H9 (cell line): ENCODE measurements around the gene SLC25A27. TPM values are rescaled to one million over a fixed set of nuclear protein-coding genes. Genes with fewer than 3 reads are reported as not detected.

Experiments used
- DNase-seq: peaks from one replicate; pipeline ENCODE4 v3.0.0-alpha.2; 2017
- H2AFZ ChIP-seq: one replicate; pipeline ENCODE4 v1.6.1; 2013; ENCODE audit warnings: mild to moderate bottlenecking, low read length, control low read depth, moderate library complexity
- H2AK5ac ChIP-seq: 2 replicates; pipeline ENCODE4 v1.6.1; 2013; ENCODE audit warnings: low read length, control low read depth, mixed read lengths; ENCODE audit not compliant: insufficient read length
- H2BK120ac ChIP-seq: one replicate; pipeline ENCODE4 v1.6.1; 2013; ENCODE audit warnings: low read depth, mild to moderate bottlenecking, low read length, control low read depth, inconsistent platforms; ENCODE audit not compliant: poor library complexity, severe bottlenecking
- H2BK12ac ChIP-seq: 2 replicates; pipeline ENCODE4 v1.6.1; 2013; ENCODE audit warnings: low read length, control low read depth, mixed read lengths, low read depth; ENCODE audit not compliant: insufficient read length
- H2BK15ac ChIP-seq: 2 replicates; pipeline ENCODE4 v1.6.1; 2013; ENCODE audit warnings: low read depth, low read length, control low read depth
- H2BK20ac ChIP-seq: one replicate; pipeline ENCODE4 v1.6.1; 2013; ENCODE audit warnings: low read depth, mild to moderate bottlenecking, low read length, control low read depth, inconsistent platforms; ENCODE audit not compliant: poor library complexity, severe bottlenecking
- H2BK5ac ChIP-seq: 2 replicates; pipeline ENCODE4 v1.6.1; 2013; ENCODE audit warnings: low read length, control low read depth, mixed read lengths; ENCODE audit not compliant: insufficient read length
- H3K14ac ChIP-seq: 2 replicates; pipeline ENCODE4 v1.6.1; 2013; ENCODE audit warnings: low read length, control low read depth; ENCODE audit not compliant: insufficient read depth
- H3K18ac ChIP-seq: 2 replicates; pipeline ENCODE4 v1.6.1; 2013; ENCODE audit warnings: low read depth, mild to moderate bottlenecking, mixed read lengths, low read length, control low read depth; ENCODE audit not compliant: insufficient read length
- H3K23ac ChIP-seq: 2 replicates; pipeline ENCODE4 v1.6.1; 2013; ENCODE audit warnings: low read length, control low read depth, mixed read lengths, low read depth; ENCODE audit not compliant: insufficient read length
- H3K23me2 ChIP-seq: 2 replicates; pipeline ENCODE4 v1.6.1; 2013; ENCODE audit warnings: low read depth, mild to moderate bottlenecking, mixed read lengths, low read length, control low read depth; ENCODE audit not compliant: insufficient read length, poor library complexity, severe bottlenecking
- H3K27ac ChIP-seq: 2 replicates; pipeline ENCODE4 v1.5.1; 2013; ENCODE audit warnings: low read length, control low read depth, mixed read lengths, low read depth; ENCODE audit not compliant: insufficient read length
- H3K27me3 ChIP-seq: 2 replicates; pipeline ENCODE4 v1.6.1; 2013; ENCODE audit warnings: low read length, control low read depth, inconsistent platforms; ENCODE audit not compliant: insufficient read depth
- H3K4ac ChIP-seq: 2 replicates; pipeline ENCODE4 v1.6.1; 2013; ENCODE audit warnings: low read depth, mild to moderate bottlenecking, control low read depth, inconsistent platforms, low read length, moderate library complexity
- H3K4me1 ChIP-seq: 2 replicates; pipeline ENCODE4 v1.6.1; 2013; ENCODE audit warnings: low read length, control low read depth, inconsistent platforms; ENCODE audit not compliant: insufficient read depth
- H3K4me2 ChIP-seq: 2 replicates; pipeline ENCODE4 v1.6.1; 2013; ENCODE audit warnings: low read length, control low read depth, mixed read lengths; ENCODE audit not compliant: insufficient read length, insufficient read depth
- H3K56ac ChIP-seq: 2 replicates; pipeline ENCODE4 v1.6.1; 2013; ENCODE audit warnings: low read depth, mild to moderate bottlenecking, mixed read lengths, low read length, control low read depth; ENCODE audit not compliant: insufficient read length
- H3K79me1 ChIP-seq: 2 replicates; pipeline ENCODE4 v1.6.1; 2013; ENCODE audit warnings: low read depth, mild to moderate bottlenecking, moderate library complexity, low read length, control low read depth, inconsistent platforms; ENCODE audit not compliant: insufficient read depth, poor library complexity, severe bottlenecking
- H3K79me2 ChIP-seq: 2 replicates; pipeline ENCODE4 v1.6.1; 2013; ENCODE audit warnings: low read length, control low read depth, inconsistent platforms; ENCODE audit not compliant: insufficient read depth
- H3K9ac ChIP-seq: 2 replicates; pipeline ENCODE4 v1.6.1; 2013; ENCODE audit warnings: low read length, control low read depth, mixed read lengths; ENCODE audit not compliant: insufficient read length; ENCODE audit errors: extremely low read depth
- H3K9me3 ChIP-seq: one replicate; pipeline ENCODE4 v1.6.1; 2013; ENCODE audit warnings: low read depth, low read length, inconsistent platforms; ENCODE audit not compliant: control insufficient read depth
- H3T11ph ChIP-seq: one replicate; pipeline ENCODE4 v1.6.1; 2013; ENCODE audit warnings: mild to moderate bottlenecking, low read length, control low read depth, inconsistent platforms
- H4K20me1 ChIP-seq: one replicate; pipeline ENCODE4 v1.6.1; 2013; ENCODE audit not compliant: control insufficient read depth, insufficient read length, insufficient read depth
- H4K5ac ChIP-seq: 2 replicates; pipeline ENCODE4 v1.6.1; 2013; ENCODE audit warnings: low read depth, mild to moderate bottlenecking, mixed read lengths, low read length, control low read depth; ENCODE audit not compliant: insufficient read length
- H4K8ac ChIP-seq: replicated peaks from 2 replicates; pipeline ENCODE4 v1.6.1; 2013; ENCODE audit warnings: low read length, control low read depth, mixed read lengths, low read depth; ENCODE audit not compliant: insufficient read length
- H4K91ac ChIP-seq: 2 replicates; pipeline ENCODE4 v1.6.1; 2013; ENCODE audit warnings: low read depth, mild to moderate bottlenecking, moderate library complexity, mixed read lengths, low read length, control low read depth; ENCODE audit not compliant: insufficient read length
- H3K27ac Mint-ChIP-seq, 3 experiments: 2 replicates in 2 of 3; 3 replicates in 1 of 3; pipeline ENCODE4 v1.8.0; 2020 to 2021; ENCODE audit warnings: mixed read lengths in 3 of 3, mild to moderate bottlenecking in 1 of 3, moderate library complexity in 1 of 3
- H3K27me3 Mint-ChIP-seq: 2 replicates; pipeline ENCODE4 v1.8.0; 2021; ENCODE audit warnings: low read depth, mild to moderate bottlenecking, moderate library complexity, mixed read lengths
- H3K36me3 Mint-ChIP-seq, 3 experiments: 2 replicates in 2 of 3; 3 replicates in 1 of 3; pipeline ENCODE4 v1.8.0; 2020 to 2021; ENCODE audit warnings: low read depth in 3 of 3, mixed read lengths in 3 of 3; ENCODE audit not compliant: insufficient read depth in 1 of 3
- H3K4me1 Mint-ChIP-seq, 2 experiments: 2 replicates each; pipeline ENCODE4 v1.8.0; 2020; ENCODE audit warnings: mixed read lengths in 2 of 2
- H3K4me3 Mint-ChIP-seq, 2 experiments: 2 replicates in 1 of 2; 3 replicates in 1 of 2; pipeline ENCODE4 v1.8.0; 2020 to 2021; ENCODE audit warnings: mild to moderate bottlenecking in 2 of 2, mixed read lengths in 2 of 2, moderate library complexity in 1 of 2
- H3K9me3 Mint-ChIP-seq, 2 experiments: 2 replicates in 1 of 2; 3 replicates in 1 of 2; pipeline ENCODE4 v1.8.0; 2020; ENCODE audit warnings: mild to moderate bottlenecking in 2 of 2, mixed read lengths in 2 of 2, moderate library complexity in 1 of 2
- WGBS: extraction: QIAGEN DNeasy Blood & Tissue Kit; methylation state at CpG from one replicate; pipeline ENCODE4 v1.1.7; 2013; ENCODE audit warnings: missing lambda C conversion rate, low lambda C conversion rate, mixed read lengths; ENCODE audit not compliant: insufficient read length; ENCODE audit errors: extremely low coverage; 5-methylcytosine and 5-hydroxymethylcytosine counted together
- total RNA-seq: library from RNA; stranded (reverse); gene quantifications from 2 replicates; pipeline ENCODE4 v1.2.1, GENCODE V29; 2021
- TF ChIP-seq, protein P1 (sequence below): fragments of 200-600 bp; sonication (generic); conservative IDR thresholded peaks from 3 replicates; pipeline ENCODE4 v1.8.0; 2021; ENCODE audit warnings: antibody characterized with exemption, mild to moderate bottlenecking

Gene SLC25A27
- total RNA-seq, 1 experiment from 2014 or later = 5.1 TPM

DNA sequence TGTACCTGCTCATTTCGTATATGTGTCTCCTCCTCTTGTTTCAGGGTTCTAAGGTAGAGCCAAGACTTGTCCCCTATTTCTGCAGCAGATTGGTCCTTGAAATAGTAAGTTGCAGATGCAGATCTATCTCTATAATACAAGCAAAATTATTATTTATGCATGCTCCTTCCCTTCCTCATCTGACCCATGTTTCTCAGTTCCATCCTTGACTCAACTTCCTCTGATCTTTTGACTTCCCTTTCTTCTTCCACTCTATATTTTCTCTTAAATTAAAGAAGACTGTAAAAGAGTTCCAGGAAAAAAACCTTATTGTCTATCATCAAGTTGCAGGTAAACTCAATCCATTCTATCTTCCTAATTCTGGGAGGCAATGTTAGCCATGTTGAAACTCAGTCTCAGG lies 58.7 kb downstream of the SLC25A27 start:
- H4K20me1 ChIP-seq = no peaks in the 10 kb centered on the region
- H2AK5ac ChIP-seq = no peak overlapping the region
- WGBS = no CpG with 5 or more reads among the region's 1 CpG
- H3K9me3 ChIP-seq = no peaks in the 10 kb centered on the region
- H3K27me3 Mint-ChIP-seq = no peaks in the 10 kb centered on the region
- no peak overlapping the region for H2AFZ ChIP-seq
- H3K79me1 ChIP-seq = no peaks in the 10 kb centered on the region
- no peaks in the 10 kb centered on the region for H3K4me1 Mint-ChIP-seq
- H3K79me2 ChIP-seq = no peaks in the 10 kb centered on the region
- H3K18ac ChIP-seq = no peak overlapping the region
- H3K14ac ChIP-seq = no peak overlapping the region
- H3K4ac ChIP-seq = no peak overlapping the region
- H3K4me2 ChIP-seq = no peak overlapping the region
- no peak overlapping the region for H3K27ac Mint-ChIP-seq
- H4K5ac ChIP-seq = no peak overlapping the region
- H2BK12ac ChIP-seq = no peak overlapping the region
- H3K23ac ChIP-seq = no peak overlapping the region
- no peak overlapping the region for H2BK5ac ChIP-seq
- H3K27me3 ChIP-seq = no peaks in the 10 kb centered on the region
- no peak overlapping the region for H4K8ac ChIP-seq
- DNase-seq = no peak
- no peak overlapping the region for H3K4me3 Mint-ChIP-seq
- TF ChIP-seq, protein P1, sequence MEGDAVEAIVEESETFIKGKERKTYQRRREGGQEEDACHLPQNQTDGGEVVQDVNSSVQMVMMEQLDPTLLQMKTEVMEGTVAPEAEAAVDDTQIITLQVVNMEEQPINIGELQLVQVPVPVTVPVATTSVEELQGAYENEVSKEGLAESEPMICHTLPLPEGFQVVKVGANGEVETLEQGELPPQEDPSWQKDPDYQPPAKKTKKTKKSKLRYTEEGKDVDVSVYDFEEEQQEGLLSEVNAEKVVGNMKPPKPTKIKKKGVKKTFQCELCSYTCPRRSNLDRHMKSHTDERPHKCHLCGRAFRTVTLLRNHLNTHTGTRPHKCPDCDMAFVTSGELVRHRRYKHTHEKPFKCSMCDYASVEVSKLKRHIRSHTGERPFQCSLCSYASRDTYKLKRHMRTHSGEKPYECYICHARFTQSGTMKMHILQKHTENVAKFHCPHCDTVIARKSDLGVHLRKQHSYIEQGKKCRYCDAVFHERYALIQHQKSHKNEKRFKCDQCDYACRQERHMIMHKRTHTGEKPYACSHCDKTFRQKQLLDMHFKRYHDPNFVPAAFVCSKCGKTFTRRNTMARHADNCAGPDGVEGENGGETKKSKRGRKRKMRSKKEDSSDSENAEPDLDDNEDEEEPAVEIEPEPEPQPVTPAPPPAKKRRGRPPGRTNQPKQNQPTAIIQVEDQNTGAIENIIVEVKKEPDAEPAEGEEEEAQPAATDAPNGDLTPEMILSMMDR = no peak
- no peak overlapping the region for H3K9ac ChIP-seq
- H2BK15ac ChIP-seq = no peak overlapping the region
- no peak overlapping the region for H3K56ac ChIP-seq
- H2BK20ac ChIP-seq = no peak overlapping the region
- H3T11ph ChIP-seq = no peak overlapping the region
- H3K23me2 ChIP-seq = no peaks in the 10 kb centered on the region
- no peaks in the 10 kb centered on the region for H3K4me1 ChIP-seq
- H3K9me3 Mint-ChIP-seq = no peaks in the 10 kb centered on the region
- H4K91ac ChIP-seq = no peak overlapping the region
- H2BK120ac ChIP-seq = no peak overlapping the region
- no peak overlapping the region for H3K27ac ChIP-seq
- no peaks in the 10 kb centered on the region for H3K36me3 Mint-ChIP-seq
